Measurements from ENCODE around the gene SIMC1.
"Not testable (repeated sequence)": the region's sequence is repeated elsewhere in the genome, so short reads cannot be mapped to it uniquely, and the experiment has no call there.

Gene SIMC1

GRCh38 chr5:176216393-176216916 lies 21.8 kb upstream of the SIMC1 start:
- DNase-seq, result not testable (repeated sequence)

GRCh38 chr5:176217188-176217729 lies 21.0 kb upstream of the SIMC1 start:
- not testable (repeated sequence) for DNase-seq

GRCh38 chr5:176217764-176218163 lies 20.5 kb upstream of the SIMC1 start:
- not testable (repeated sequence) for DNase-seq

DNA sequence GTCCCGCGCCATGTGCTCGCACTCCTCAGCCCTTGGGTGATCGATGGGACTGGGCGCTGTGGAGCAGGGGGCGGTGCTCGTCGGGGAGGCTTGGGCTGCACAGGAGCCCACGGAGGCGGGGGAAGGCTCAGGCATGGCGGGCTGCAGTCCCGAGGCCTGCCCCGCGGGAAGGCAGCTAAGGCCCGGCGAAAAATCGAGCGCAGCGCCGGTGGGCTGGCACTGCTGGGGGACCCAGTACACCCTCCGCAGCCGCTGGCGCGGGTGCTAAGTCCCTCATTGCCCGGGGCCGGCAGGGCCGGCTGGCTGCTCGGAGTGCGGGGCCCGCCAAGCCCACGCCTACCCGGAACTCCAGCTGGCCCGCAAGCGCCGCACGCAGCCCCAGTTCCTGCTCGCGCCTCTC lies 16.2 kb upstream of the SIMC1 start:
- not testable (repeated sequence) for DNase-seq

GRCh38 chr5:176228358-176228757 lies 9.9 kb upstream of the SIMC1 start:
- DNase-seq, result not testable (repeated sequence)

DNA sequence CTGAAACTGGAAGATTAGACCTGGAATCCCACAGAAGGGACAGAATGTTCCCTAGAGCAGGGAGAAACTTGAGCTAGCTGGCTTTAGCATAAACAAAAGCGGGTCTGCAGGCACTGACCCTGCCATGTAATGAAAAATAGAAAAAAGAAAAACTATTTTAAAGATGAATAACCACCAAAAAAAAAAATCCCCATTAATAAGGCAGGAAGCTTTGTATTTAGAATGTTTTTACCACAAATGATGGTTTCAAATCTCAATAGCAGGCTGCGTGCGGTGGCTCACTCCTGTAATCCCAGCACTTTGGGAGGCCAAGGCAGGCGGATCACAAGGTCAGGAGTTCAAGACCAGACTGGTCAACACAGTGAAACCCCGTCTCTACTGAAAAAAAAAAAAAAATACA lies 5.0 kb upstream of the SIMC1 start:
- DNase-seq, result not testable (repeated sequence)

DNA sequence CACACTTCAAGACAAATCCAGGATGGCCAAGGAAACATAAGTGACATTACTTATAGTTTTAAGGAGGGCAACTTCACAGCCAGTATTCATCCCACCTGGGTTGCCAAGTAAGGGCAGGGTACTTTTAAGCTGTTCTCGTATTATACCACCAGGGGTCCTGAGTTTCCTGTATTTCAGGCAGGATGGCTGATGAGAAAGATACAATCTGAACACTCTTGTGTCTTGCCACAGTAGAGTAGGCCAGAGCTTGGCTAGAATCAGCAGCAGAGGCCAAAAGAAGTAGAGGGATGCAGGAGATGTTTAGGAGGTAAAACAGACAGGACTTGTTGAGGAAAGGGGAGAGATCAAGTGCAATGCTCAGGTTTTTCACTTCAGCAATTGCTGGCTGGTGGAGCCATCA lies 3.1 kb upstream of the SIMC1 start:
- peak; percentile 5 for DNase-seq

GRCh38 chr5:176238645-176239283 lies 540 bp downstream of the SIMC1 start:
- DNase-seq, result not testable (repeated sequence)

GRCh38 chr5:176239304-176239703 lies 1.1 kb downstream of the SIMC1 start:
- not testable (repeated sequence) for DNase-seq

GRCh38 chr5:176244318-176244717 lies 6.1 kb downstream of the SIMC1 start:
- not testable (repeated sequence) for DNase-seq

- not testable (repeated sequence) for DNase-seq
Observed at GRCh38 chr5:176245074-176245473, 6.8 kb downstream of the SIMC1 start.

DNA sequence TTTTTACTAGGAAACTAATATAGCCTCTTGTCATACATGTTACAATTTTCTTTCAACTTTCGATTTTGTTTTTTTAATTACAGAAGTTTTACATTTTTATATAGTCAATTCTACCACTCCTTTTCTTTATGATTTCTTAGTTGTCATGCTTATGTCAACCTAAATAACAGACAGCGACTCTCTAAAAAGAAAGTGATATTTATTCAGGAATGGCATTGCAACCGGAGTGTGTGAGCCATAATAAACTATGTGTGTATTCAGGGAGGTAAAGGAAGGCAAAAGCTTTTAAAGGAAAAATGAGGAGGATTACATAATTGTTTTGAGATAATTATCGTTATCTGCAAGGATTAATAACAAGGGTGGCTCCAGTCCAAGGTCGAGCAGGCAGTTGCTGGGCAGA lies 7.3 kb downstream of the SIMC1 start:
- DNase-seq, result not testable (repeated sequence)

DNA sequence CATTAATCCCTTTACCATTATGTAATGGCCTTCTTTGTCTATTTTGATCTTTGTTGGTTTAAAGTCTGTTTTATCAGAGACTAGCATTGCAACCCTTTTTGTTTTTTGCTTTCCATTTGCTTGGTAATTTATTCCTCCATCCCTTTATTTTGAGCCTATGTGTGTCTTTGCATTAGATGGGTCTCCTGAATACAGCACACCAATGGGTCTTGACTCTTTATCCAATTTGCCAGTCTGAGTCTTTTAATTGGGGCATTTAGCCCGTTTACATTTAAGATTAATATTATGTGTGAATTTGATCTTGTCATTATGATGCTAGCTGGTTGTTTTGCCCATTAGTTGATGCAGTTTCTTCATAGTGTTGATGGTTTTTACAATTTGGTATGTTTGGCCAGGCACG lies 12.5 kb downstream of the SIMC1 start:
- not testable (repeated sequence) for DNase-seq

DNA sequence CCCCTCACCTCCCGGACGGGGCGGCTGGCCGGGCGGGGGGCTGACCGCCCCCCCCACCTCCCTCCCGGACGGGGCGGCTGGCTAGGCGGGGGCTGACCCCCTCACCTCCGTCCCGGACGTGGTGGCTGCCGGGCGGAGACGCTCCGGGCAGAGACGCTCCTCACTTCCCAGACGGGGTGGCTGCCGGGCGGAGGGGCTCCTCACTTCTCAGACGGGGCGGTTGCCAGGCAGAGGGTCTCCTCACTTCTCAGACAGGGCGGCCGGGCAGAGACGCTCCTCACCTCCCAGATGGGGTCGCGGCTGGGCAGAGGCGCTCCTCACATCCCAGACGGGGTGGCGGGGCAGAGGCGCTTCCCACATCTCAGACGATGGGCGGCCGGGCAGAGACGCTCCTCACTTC lies 13.9 kb downstream of the SIMC1 start:
- not testable (repeated sequence) for DNase-seq

GRCh38 chr5:176253370-176254065 lies 15.3 kb downstream of the SIMC1 start:
- not testable (repeated sequence) for DNase-seq

GRCh38 chr5:176254066-176254393 lies 15.8 kb downstream of the SIMC1 start:
- DNase-seq, result not testable (repeated sequence)

DNA sequence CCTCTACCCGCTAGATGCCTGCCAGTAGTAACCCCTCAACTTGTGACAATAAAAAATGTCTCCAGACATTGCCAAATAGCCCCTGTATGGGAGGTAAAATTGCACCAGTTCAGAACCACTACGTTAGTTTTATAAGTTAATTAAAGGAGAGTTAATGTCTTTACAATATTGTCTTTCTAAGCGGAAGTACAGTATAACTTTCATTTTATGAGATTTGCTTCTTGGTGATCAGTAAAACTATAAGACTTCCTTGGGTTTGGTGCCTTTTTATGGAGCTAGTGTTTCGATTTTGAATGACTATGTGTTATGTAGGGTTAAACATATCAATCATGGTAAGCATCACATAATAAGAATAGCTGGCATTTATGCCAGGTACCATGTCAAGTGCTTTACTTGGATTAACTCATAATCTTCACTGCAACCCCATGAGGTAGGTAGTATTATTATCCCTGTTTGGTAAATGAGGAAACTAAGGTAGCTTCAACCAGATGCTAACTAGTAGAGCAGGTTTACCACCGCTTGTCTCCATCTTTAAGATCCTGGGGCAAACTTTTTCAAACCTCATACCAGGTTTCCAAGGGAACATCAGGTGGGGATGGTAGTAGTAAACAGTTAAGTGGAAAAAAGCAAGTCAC lies 19.8 kb downstream of the SIMC1 start:
- not testable (repeated sequence) for DNase-seq

DNA sequence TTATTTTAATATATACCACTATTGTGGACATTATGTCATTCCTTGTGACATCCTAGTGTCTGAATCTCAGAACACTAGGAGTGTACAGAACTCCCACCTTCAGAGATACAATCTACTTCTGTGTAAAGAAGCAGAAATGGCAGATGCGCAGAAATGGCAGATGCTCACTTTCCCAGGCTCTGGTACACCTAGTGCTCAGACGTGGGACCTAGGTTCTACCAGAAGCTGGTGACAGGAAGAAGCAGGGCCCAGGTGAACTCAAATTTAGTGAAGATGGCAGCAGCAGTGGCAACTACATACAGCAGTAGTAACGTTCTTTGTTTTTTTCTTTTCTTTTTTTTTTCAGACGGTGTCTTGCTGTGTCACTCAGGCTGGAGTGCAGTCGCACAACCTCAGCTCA lies 22.5 kb downstream of the SIMC1 start:
- DNase-seq, result not testable (repeated sequence)

DNA sequence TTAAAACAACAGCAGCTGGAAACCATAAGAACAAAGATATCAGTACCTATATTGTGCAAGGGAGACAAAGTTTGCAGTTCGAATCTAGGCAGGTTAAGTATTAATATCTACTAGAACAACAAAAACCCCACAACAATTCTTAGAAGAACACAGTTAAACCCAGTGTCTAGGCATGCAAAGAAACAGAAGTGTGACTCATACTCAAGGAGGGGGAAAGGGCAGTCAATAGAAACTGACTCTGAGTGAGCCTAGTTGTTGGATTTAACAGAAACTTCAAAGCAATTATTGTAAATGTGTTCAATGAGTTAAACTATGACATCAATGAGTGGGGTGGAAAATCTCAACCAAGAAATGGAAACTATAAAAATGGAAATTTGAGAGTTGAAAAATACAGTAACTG lies 28.2 kb downstream of the SIMC1 start:
- not testable (repeated sequence) for DNase-seq

GRCh38 chr5:176289018-176289417 lies 50.8 kb downstream of the SIMC1 start:
- DNase-seq, result not testable (repeated sequence)

DNA sequence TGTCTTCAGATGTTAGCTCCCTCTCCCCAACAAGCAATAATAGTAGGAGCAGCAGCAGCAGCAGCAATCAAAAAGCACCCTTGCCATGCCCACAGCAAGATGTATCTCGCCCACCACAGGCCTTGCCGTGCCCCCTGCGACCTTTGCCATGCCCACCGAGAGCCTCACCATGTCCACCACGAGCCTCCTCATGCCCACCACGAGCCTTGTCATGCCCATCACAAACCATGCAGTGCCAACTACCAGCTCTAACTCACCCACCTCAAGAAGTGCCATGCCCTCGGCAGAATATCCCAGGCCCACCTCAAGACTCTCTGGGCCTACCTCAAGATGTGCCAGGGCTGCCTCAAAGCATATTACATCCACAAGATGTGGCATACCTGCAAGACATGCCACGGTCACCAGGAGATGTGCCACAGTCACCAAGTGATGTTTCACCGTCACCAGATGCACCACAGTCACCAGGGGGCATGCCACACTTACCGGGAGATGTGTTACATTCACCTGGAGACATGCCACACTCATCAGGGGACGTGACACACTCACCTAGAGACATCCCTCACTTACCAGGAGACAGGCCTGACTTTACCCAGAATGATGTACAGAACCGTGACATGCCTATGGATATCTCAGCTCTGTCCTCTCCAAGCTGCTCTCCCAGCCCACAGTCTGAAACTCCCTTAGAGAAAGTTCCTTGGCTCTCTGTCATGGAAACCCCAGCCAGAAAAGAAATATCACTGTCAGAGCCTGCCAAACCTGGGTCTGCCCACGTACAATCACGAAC lies 52.0 kb downstream of the SIMC1 start:
- not testable (repeated sequence) for DNase-seq

- DNase-seq, result not testable (repeated sequence)
Observed at GRCh38 chr5:176305356-176305755, 67.1 kb downstream of the SIMC1 start.
